ENCODE measurements around the gene HIPK4. TPM values are rescaled to one million over a fixed set of nuclear protein-coding genes. Genes with fewer than 3 reads are reported as not detected.

Gene HIPK4
- total and polyA plus RNA-seq, 9 of the 15 experiments (the other 6 are each of a cell fraction or from before 2014, with no cell fraction given), result 0.06 to 0.09 TPM; not detected in 7

DNA sequence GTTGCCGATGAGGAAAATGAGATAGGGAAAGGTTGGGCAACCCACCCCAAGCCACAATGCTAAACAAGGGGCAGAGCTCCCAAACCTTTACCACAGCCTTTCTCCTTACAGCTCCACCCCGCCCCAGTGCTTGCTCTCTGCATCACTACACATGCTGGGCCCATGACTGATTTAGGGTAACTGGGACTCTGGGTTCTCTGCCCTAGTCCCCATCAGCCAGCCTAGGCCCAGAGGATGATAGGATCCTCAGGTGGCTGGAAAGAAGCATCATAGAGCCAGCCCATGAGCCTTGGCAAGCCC, 53.4 kb downstream of the HIPK4 start:
- WGBS (ENCODE audit: insufficient coverage, low coverage, missing lambda C conversion rate), result 100% methylated on average over 1 of the region's 2 CpGs
- H3K79me2 ChIP-seq (ENCODE audit: control insufficient read depth, insufficient read depth, low read length), result peaks cover 12% of the 10 kb centered on the region
- H3K4me3 ChIP-seq, result no peak overlapping the region
- FAIRE-seq, result no peak
- H3K4me2 ChIP-seq (ENCODE audit: insufficient read depth, low read length), result no peak overlapping the region
- no peak for DNase-seq (ENCODE audit: extremely low read depth in 1 of 4, low spot score in 3 of 4)
- H3K36me3 ChIP-seq (ENCODE audit: control insufficient read depth, insufficient read depth, low read length), result peaks cover 63% of the 10 kb centered on the region; the same call in 2 of the 3 replicates
- H3K9me1 ChIP-seq (ENCODE audit: control insufficient read depth, insufficient read depth, low read length), result peaks cover 3% of the 10 kb centered on the region
- H2AFZ ChIP-seq (ENCODE audit: low read depth, low read length), result no peak overlapping the region
- H4K20me1 ChIP-seq (replicated peaks; ENCODE audit: control insufficient read depth, insufficient read depth, low read length), result no peaks in the 10 kb centered on the region; the same call in 1 of the 2 replicates
- TF ChIP-seq POLR2B (IDR thresholded peaks at IDR 0.05; ENCODE audit: low read depth, partially characterized antibody) (no peak), FOXP1 (CRISPR knock-in tag; IDR thresholded peaks at IDR 0.05) (no peak), DNMT1 (IDR thresholded peaks at IDR 0.05) (no peak), JUNB (CRISPR knock-in tag; conservative IDR thresholded peaks at IDR 0.05) (no peak), ZNF561 (CRISPR knock-in tag; conservative IDR thresholded peaks at IDR 0.05) (no peak), POLR2A (conservative IDR thresholded peaks at IDR 0.05) (no peak), ETV5 (CRISPR knock-in tag; IDR thresholded peaks at IDR 0.05; ENCODE audit: low read depth) (no peak), PHB (CRISPR knock-in tag; IDR thresholded peaks at IDR 0.05) (no peak), ARID1B (IDR thresholded peaks at IDR 0.05) (no peak)
- TF ChIP-seq, protein P1, sequence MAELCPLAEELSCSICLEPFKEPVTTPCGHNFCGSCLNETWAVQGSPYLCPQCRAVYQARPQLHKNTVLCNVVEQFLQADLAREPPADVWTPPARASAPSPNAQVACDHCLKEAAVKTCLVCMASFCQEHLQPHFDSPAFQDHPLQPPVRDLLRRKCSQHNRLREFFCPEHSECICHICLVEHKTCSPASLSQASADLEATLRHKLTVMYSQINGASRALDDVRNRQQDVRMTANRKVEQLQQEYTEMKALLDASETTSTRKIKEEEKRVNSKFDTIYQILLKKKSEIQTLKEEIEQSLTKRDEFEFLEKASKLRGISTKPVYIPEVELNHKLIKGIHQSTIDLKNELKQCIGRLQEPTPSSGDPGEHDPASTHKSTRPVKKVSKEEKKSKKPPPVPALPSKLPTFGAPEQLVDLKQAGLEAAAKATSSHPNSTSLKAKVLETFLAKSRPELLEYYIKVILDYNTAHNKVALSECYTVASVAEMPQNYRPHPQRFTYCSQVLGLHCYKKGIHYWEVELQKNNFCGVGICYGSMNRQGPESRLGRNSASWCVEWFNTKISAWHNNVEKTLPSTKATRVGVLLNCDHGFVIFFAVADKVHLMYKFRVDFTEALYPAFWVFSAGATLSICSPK (IDR thresholded peaks at IDR 0.05; ENCODE audit: borderline replicate concordance), result no peak
- TF ChIP-seq, protein P2, sequence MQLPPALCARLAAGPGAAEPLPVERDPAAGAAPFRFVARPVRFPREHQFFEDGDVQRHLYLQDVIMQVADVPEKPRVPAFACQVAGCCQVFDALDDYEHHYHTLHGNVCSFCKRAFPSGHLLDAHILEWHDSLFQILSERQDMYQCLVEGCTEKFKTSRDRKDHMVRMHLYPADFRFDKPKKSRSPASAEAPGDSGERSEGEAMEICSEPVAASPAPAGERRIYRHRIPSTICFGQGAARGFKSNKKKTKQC (CRISPR knock-in tag; IDR thresholded peaks at IDR 0.05), result no peak
- TF ChIP-seq, protein P3, sequence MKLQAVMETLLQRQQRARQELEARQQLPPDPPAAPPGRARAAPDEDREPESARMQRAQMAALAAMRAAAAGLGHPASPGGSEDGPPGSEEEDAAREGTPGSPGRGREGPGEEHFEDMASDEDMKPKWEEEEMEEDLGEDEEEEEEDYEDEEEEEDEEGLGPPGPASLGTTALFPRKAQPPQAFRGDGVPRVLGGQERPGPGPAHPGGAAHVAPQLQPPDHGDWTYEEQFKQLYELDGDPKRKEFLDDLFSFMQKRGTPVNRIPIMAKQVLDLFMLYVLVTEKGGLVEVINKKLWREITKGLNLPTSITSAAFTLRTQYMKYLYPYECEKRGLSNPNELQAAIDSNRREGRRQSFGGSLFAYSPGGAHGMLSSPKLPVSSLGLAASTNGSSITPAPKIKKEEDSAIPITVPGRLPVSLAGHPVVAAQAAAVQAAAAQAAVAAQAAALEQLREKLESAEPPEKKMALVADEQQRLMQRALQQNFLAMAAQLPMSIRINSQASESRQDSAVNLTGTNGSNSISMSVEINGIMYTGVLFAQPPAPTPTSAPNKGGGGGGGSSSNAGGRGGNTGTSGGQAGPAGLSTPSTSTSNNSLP (IDR thresholded peaks at IDR 0.05; ENCODE audit: borderline replicate concordance, low read depth, low read length), result no peak
- no peak overlapping the region for H3K27ac ChIP-seq (ENCODE audit: extremely low read depth, low read depth, low read length)
- POLR2A ChIA-PET, result interaction anchor here (0.8 to 1.9 kb wide), 2 partner anchors 11 to 22 kb away, joined by 3 to 5 read pairs; partner anchors contain the start of genes C19orf47 and PLD3
- no peak overlapping the region for H3K9ac ChIP-seq (ENCODE audit: insufficient read depth in 1 of 2, low read depth in 2 of 2, low read length in 2 of 2)
- intact Hi-C loops (cut with micrococcal nuclease), result no loop called here
- CTCF ChIA-PET (ENCODE audit: low intra/inter-chr PET ratio), result no interaction called here
- H3K4me1 ChIP-seq (replicated peaks in 1 of 2; ENCODE audit: control insufficient read depth in 2 of 2, insufficient read depth in 2 of 2, low read length in 2 of 2), result peaks cover 0 to 5% of the 10 kb centered on the region in 2 experiments; a peak in 2 of 5 replicates
- no peaks in the 10 kb centered on the region for H3K27me3 ChIP-seq (ENCODE audit: control insufficient read depth in 2 of 2, insufficient read depth in 2 of 2, low read length in 2 of 2)
- ATAC-seq, result no peak
- H3K9me3 ChIP-seq (replicated peaks; ENCODE audit: control insufficient read depth, insufficient read depth, low read depth, low read length), result no peaks in the 10 kb centered on the region
- BruUV-seq (replicated peaks), result no TSS peak
- in situ Hi-C loops (cut with MboI), result no loop called here

All from K562 (cell line).